GM18511 (cell line): ENCODE measurements around the gene SLC35G6.
"Not testable (repeated sequence)": the region's sequence is repeated elsewhere in the genome, so short reads cannot be mapped to it uniquely, and the experiment has no call there.

Experiments
- ATAC-seq: cut with Tn5 transposase; IDR thresholded peaks from one replicate; pipeline ENCODE4 v1.9.1; 2021; ENCODE audit warnings: mild to moderate bottlenecking, moderate library complexity; ENCODE audit not compliant: unreplicated experiment

The SLC35G6 gene

GRCh38 chr17:7481275-7481674, at the start of gene SLC35G6:
TSS of gene SLC35G6 (plus strand) at chr17:7481446. CDS start at chr17:7481517, 71 bp downstream.
- ATAC-seq: not testable (repeated sequence)

- no peak for ATAC-seq
These were observed 49.0 kb upstream of the SLC35G6 start for GRCh38 chr17:7432296-7432695.

- ATAC-seq: peak; percentile 27
These were observed 45.3 kb upstream of the SLC35G6 start for GRCh38 chr17:7435676-7436555.

DNA sequence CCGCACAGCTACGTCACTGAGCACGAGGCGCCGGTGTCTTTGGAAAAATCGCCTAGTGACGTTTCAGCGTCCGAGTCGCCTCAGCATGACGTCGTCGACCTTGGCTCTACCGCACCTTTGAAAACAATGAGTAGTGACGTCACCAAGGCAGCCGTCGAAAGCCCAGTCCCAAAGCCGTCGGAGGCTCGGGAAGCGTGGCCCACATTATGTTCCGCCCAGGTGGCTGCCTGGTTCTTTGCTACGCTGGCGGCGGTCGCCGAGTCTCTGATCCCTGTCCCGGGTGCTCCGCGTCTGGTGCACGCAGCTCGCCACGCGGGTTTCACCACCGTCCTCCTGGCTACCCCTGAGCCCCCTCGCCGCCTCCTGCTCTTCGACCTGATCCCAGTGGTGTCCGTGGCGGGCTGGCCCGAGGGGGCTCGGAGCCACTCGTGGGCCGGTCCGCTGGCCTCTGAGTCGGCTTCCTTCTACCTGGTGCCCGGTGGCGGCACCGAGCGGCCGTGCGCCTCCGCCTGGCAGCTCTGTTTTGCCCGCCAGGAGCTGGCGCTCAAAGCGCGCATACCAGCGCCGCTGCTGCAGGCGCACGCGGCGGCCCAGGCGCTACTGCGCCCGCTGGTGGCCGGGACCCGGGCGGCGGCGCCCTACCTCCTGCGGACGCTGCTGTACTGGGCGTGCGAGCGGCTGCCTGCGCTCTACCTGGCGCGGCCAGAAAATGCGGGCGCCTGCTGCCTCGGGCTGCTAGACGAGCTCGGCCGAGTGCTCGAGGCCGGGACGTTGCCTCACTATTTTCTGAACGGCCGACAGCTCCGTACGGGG, 44.5 kb upstream of the SLC35G6 start:
- no peak for ATAC-seq

DNA sequence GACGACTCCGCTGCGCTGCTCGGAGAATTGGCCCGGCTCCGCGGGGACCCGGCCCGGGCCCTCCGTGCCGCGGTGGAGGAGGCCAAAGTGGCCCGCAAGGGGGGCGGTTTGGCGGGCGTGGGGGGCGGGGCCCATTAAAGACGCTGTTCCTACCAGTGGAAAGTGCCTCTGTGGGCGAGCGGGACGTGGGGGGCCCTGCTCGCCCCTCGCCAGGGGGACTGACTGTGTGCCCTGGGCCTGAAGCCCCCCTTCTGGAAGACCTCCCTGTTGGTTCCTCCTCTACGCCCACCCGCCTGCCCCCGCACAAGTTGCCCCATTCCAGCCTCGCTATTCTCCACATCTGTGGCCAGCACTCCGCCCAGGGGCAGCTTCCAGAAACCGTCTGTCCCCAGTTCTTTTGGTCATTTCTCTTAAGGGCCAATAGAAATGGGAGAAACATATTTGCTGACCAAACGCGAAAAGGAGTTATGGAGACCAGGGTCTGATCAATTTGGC, 43.8 kb upstream of the SLC35G6 start:
- ATAC-seq: no peak

- no peak for ATAC-seq
These were observed 43.2 kb upstream of the SLC35G6 start for GRCh38 chr17:7437950-7438614.

DNA sequence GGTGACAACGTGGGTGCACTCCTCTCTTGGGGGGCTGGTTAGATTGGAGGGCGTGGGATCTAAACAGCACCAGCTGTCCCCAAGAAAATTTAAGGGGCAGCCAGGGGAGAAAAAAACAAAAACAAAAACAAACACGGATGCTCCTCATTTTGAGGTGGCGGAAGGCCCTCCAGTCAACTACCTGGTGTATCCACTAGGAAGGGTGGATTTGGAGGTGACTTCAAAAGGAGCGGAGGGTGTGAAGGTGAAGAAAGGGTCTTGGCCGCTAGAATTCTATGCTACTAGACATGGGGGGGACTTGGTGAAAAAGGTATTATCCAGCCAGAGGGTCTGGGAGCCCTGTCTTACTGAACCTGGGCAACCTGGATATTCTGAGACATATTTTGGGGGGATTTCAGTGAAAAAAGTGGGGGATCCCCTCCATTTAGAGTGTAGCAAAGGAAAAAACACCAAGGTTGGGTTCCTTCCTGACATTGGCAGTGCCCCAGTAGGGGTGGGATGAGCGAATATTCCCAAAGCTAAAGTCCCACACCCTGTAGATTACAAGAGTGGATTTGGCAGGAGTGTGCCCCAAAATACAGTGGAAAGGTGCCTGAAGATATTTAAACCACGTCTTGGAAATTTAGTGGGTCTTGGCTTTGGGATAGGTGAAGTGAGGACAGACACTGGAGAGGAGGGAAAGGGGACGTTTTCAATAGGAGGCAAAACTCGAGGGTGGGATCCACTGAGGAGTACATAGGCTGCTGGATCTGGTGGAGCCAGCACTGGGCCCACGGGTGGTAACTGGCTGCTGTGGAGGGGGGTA, 42.4 kb upstream of the SLC35G6 start:
- ATAC-seq: no peak

DNA sequence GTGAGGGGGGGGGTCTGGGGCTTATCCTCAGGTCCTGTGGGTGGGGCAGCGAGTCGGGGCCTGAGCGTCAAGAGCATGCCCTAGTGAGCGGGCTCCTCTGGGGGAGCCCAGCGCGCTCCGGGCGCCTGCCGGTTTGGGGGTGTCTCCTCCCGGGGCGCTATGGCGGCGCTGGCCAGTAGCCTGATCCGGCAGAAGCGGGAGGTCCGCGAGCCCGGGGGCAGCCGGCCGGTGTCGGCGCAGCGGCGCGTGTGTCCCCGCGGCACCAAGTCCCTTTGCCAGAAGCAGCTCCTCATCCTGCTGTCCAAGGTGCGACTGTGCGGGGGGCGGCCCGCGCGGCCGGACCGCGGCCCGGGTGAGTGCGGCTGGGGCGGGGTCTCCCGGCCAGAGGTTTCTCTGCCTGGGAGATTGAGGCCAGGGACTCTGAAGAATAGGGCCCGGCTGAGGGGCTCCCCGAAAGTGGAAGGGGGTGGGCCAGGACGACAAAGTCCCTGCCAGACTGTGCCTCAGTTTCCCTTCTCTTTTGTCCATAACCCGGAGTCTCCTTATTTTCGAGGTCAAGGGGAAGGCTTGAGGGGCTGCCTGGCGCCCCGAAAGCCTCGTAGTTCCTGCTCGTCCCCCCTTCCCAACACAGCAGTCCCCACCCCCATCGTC, 41.7 kb upstream of the SLC35G6 start, which contains the start of gene FGF11:
FGF11 (plus strand) TSS at position 51 of the 651 bp plus-strand sequence; CDS start at position 160, 109 bp downstream.
- no peak for ATAC-seq

GRCh38 chr17:7440113-7440833, 41.0 kb upstream of the SLC35G6 start:
- ATAC-seq: no peak

- ATAC-seq: no peak
These were observed 40.4 kb upstream of the SLC35G6 start for GRCh38 chr17:7440834-7441195.

DNA sequence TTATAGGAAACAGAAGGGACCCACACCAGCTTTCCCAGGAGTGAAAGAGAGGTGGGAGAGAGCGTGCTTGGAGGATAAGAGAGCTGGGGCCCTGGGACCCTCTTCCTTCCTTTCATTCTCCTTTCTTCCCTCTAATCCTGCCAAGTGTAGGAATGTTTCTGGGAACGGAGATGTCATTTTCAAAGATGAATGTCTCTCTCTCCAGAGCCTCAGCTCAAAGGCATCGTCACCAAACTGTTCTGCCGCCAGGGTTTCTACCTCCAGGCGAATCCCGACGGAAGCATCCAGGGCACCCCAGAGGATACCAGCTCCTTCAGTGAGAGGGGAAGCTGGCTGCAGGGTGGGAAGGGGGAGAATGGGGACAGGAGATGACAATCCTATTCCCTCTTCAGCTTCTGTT, 40.0 kb upstream of the SLC35G6 start:
- no peak for ATAC-seq

GRCh38 chr17:7442142-7442541, 39.1 kb upstream of the SLC35G6 start:
- ATAC-seq: no peak

GRCh38 chr17:7443499-7444485, 37.5 kb upstream of the SLC35G6 start:
- ATAC-seq: no peak

DNA sequence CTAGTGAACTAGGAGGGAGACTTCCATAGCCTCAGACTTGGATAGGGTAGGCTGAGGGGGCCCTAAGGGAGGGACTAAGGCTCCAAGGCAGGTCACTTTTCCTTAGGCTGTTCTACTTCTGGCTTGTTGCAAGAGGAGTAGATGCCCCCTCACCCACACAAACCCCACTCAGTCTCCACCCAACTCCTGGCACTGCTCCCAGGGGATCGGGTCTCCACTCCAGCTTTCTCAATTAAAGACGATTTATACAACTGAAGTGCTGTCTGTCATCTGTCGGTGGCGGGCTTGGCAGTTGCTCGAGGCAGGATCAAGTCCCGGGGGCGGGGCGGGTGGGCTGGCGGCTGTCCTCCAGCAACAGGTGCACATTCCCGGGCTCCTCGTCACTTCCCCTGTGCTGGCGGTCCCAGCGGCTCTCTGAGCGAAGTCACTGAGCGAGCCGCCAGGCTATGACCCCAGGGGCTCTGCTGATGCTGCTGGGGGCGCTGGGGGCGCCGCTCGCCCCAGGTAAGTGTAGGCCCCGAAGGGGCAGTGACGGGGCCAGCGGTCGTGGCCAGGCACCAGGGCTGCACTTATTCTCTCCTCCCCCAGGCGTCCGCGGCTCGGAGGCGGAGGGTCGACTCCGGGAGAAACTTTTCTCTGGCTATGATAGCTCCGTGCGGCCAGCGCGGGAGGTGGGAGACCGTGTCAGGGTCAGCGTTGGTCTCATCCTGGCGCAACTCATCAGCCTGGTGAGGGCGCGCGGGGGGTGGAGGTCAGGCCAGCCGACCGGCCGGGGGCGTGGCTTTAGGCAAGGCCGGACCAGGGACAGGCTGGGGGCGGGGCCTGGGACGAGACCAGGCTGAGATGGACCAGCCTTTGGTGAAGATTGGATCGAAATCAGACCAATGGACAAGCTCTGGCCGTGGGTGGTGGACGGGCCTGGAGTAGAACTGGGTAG, 36.3 kb upstream of the SLC35G6 start, which contains the start of gene CHRNB1:
CHRNB1 (plus strand) TSS at position 380 of the 937 bp plus-strand sequence; CDS start at position 447, 67 bp downstream.
- ATAC-seq: peak; percentile 64

GRCh38 chr17:7445619-7445968, 35.7 kb upstream of the SLC35G6 start:
- peak; percentile 31 for ATAC-seq

DNA sequence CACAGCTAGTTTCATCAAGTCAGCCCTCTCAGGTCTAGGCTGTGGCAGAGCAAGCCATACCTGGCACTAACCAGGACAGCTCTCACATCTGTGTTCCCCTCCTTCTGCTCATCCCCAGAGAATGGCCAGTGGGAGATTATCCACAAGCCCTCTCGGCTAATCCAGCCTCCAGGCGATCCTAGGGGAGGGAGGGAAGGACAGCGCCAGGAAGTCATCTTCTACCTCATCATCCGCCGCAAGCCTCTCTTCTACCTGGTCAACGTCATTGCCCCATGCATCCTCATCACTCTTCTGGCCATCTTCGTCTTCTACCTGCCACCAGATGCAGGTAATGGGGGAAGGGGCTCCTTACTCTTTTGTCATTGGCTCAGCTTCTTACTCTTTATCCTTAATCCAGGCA, 32.8 kb upstream of the SLC35G6 start:
- no peak for ATAC-seq
